ENCODE data around the gene DTX3.

DTX3 gene

DNA sequence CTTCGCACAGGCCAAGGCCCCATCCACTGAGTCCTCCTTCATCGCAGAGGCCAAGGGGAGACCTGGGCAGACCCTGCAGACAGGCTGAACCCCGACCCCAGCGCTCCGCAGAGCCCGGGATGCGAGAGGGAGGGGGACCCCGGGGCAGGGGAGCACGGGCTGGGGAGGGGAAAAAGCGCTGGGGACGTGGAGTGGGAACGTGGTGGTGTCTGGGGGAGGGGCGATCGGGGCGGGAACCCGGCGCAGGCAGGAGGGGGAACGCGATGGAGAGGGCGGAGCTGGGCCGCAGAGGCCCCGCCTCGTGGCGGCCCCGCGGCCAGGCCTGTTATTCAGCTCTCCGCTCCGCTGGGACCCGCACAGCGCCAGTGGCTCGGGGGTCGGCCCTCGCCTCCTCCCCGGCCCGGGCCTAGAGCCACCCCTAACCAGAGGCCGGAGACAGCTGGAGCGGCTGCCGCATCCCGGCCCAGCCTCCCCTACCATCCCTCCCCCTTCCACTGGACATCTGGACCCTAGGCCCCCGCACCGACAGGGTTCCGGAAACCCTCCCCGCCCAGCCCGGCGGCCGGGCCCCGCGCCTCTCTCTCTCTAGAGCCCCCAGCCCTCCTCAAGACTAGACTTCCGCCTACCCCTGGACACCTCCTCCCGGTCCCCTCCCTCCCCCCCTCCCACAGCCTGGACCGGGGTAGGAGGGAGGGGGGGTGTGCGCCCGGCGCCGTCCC, 6.6 kb downstream of the DTX3 start, which contains the start of gene ARHGEF25 (continued):
- TF ChIP-seq, protein P1, sequence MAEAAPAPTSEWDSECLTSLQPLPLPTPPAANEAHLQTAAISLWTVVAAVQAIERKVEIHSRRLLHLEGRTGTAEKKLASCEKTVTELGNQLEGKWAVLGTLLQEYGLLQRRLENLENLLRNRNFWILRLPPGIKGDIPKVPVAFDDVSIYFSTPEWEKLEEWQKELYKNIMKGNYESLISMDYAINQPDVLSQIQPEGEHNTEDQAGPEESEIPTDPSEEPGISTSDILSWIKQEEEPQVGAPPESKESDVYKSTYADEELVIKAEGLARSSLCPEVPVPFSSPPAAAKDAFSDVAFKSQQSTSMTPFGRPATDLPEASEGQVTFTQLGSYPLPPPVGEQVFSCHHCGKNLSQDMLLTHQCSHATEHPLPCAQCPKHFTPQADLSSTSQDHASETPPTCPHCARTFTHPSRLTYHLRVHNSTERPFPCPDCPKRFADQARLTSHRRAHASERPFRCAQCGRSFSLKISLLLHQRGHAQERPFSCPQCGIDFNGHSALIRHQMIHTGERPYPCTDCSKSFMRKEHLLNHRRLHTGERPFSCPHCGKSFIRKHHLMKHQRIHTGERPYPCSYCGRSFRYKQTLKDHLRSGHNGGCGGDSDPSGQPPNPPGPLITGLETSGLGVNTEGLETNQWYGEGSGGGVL (tag by site-specific recombination; IDR thresholded peaks at IDR 0.05): peak; percentile 92
- TF ChIP-seq, protein P2, sequence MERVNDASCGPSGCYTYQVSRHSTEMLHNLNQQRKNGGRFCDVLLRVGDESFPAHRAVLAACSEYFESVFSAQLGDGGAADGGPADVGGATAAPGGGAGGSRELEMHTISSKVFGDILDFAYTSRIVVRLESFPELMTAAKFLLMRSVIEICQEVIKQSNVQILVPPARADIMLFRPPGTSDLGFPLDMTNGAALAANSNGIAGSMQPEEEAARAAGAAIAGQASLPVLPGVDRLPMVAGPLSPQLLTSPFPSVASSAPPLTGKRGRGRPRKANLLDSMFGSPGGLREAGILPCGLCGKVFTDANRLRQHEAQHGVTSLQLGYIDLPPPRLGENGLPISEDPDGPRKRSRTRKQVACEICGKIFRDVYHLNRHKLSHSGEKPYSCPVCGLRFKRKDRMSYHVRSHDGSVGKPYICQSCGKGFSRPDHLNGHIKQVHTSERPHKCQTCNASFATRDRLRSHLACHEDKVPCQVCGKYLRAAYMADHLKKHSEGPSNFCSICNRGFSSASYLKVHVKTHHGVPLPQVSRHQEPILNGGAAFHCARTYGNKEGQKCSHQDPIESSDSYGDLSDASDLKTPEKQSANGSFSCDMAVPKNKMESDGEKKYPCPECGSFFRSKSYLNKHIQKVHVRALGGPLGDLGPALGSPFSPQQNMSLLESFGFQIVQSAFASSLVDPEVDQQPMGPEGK (tag by site-specific recombination; IDR thresholded peaks at IDR 0.05): peak; percentile 91
- TF ChIP-seq ZNF777 (tag by site-specific recombination; IDR thresholded peaks at IDR 0.05; ENCODE audit: borderline replicate concordance) (no peak), ZNF621 (tag by site-specific recombination; IDR thresholded peaks at IDR 0.05) (no peak), ZNF121 (tag by site-specific recombination; IDR thresholded peaks at IDR 0.05) (no peak), MZF1 (tag by site-specific recombination; IDR thresholded peaks at IDR 0.05; ENCODE audit: borderline replicate concordance) (no peak; the same call in 1 of the 2 replicates), ZNF223 (tag by site-specific recombination; IDR thresholded peaks at IDR 0.05) (no peak), ZNF211 (tag by site-specific recombination; IDR thresholded peaks at IDR 0.05; ENCODE audit: low read depth) (no peak), ZNF335 (tag by site-specific recombination; conservative IDR thresholded peaks at IDR 0.05) (peak; percentile 85), RBAK (tag by site-specific recombination; IDR thresholded peaks at IDR 0.05) (no peak), KLF16 (tag by site-specific recombination; IDR thresholded peaks at IDR 0.05) (peak; percentile 81; the same call in 1 of the 2 replicates), ZNF830 (tag by site-specific recombination; IDR thresholded peaks at IDR 0.05; ENCODE audit: low read depth) (no peak), BCL11A (tag by site-specific recombination; IDR thresholded peaks at IDR 0.05; ENCODE audit: low read depth) (0 out of 2 replicates have a peak, but pooled peaks have one; percentile 62), ZNF426 (tag by site-specific recombination; IDR thresholded peaks at IDR 0.05) (no peak), GFI1B (tag by site-specific recombination; IDR thresholded peaks at IDR 0.05) (no peak), KLF8 (tag by site-specific recombination; IDR thresholded peaks at IDR 0.05) (peak; percentile 48; the same call in 1 of the 2 replicates)
- TF ChIP-seq, protein P3, sequence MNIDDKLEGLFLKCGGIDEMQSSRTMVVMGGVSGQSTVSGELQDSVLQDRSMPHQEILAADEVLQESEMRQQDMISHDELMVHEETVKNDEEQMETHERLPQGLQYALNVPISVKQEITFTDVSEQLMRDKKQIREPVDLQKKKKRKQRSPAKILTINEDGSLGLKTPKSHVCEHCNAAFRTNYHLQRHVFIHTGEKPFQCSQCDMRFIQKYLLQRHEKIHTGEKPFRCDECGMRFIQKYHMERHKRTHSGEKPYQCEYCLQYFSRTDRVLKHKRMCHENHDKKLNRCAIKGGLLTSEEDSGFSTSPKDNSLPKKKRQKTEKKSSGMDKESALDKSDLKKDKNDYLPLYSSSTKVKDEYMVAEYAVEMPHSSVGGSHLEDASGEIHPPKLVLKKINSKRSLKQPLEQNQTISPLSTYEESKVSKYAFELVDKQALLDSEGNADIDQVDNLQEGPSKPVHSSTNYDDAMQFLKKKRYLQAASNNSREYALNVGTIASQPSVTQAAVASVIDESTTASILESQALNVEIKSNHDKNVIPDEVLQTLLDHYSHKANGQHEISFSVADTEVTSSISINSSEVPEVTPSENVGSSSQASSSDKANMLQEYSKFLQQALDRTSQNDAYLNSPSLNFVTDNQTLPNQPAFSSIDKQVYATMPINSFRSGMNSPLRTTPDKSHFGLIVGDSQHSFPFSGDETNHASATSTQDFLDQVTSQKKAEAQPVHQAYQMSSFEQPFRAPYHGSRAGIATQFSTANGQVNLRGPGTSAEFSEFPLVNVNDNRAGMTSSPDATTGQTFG (tag by site-specific recombination; IDR thresholded peaks at IDR 0.05; ENCODE audit: borderline replicate concordance): no peak
- TF ChIP-seq, protein P4, sequence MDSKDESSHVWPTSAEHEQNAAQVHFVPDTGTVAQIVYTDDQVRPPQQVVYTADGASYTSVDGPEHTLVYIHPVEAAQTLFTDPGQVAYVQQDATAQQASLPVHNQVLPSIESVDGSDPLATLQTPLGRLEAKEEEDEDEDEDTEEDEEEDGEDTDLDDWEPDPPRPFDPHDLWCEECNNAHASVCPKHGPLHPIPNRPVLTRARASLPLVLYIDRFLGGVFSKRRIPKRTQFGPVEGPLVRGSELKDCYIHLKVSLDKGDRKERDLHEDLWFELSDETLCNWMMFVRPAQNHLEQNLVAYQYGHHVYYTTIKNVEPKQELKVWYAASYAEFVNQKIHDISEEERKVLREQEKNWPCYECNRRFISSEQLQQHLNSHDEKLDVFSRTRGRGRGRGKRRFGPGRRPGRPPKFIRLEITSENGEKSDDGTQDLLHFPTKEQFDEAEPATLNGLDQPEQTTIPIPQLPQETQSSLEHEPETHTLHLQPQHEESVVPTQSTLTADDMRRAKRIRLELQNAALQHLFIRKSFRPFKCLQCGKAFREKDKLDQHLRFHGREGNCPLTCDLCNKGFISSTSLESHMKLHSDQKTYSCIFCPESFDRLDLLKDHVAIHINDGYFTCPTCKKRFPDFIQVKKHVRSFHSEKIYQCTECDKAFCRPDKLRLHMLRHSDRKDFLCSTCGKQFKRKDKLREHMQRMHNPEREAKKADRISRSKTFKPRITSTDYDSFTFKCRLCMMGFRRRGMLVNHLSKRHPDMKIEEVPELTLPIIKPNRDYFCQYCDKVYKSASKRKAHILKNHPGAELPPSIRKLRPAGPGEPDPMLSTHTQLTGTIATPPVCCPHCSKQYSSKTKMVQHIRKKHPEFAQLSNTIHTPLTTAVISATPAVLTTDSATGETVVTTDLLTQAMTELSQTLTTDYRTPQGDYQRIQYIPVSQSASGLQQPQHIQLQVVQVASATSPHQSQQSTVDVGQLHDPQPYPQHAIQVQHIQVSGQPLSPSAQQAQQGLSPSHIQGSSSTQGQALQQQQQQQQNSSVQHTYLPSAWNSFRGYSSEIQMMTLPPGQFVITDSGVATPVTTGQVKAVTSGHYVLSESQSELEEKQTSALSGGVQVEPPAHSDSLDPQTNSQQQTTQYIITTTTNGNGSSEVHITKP (tag by site-specific recombination; IDR thresholded peaks at IDR 0.05): peak; percentile 67
- TF ChIP-seq, protein P5, sequence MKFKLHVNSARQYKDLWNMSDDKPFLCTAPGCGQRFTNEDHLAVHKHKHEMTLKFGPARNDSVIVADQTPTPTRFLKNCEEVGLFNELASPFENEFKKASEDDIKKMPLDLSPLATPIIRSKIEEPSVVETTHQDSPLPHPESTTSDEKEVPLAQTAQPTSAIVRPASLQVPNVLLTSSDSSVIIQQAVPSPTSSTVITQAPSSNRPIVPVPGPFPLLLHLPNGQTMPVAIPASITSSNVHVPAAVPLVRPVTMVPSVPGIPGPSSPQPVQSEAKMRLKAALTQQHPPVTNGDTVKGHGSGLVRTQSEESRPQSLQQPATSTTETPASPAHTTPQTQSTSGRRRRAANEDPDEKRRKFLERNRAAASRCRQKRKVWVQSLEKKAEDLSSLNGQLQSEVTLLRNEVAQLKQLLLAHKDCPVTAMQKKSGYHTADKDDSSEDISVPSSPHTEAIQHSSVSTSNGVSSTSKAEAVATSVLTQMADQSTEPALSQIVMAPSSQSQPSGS (tag by site-specific recombination; IDR thresholded peaks at IDR 0.05; ENCODE audit: low read depth): no peak
- TF ChIP-seq, protein P6, sequence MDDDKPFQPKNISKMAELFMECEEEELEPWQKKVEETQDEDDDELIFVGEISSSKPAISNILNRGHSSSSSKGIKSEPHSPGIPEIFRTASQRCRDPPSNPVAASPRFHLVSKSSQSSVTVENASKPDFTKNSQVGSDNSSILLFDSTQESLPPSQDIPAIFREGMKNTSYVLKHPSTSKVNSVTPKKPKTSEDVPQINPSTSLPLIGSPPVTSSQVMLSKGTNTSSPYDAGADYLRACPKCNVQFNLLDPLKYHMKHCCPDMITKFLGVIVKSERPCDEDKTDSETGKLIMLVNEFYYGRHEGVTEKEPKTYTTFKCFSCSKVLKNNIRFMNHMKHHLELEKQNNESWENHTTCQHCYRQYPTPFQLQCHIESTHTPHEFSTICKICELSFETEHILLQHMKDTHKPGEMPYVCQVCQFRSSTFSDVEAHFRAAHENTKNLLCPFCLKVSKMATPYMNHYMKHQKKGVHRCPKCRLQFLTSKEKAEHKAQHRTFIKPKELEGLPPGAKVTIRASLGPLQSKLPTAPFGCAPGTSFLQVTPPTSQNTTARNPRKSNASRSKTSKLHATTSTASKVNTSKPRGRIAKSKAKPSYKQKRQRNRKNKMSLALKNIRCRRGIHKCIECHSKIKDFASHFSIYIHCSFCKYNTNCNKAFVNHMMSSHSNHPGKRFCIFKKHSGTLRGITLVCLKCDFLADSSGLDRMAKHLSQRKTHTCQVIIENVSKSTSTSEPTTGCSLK (tag by site-specific recombination; IDR thresholded peaks at IDR 0.05): no peak
- TF ChIP-seq, protein P7, sequence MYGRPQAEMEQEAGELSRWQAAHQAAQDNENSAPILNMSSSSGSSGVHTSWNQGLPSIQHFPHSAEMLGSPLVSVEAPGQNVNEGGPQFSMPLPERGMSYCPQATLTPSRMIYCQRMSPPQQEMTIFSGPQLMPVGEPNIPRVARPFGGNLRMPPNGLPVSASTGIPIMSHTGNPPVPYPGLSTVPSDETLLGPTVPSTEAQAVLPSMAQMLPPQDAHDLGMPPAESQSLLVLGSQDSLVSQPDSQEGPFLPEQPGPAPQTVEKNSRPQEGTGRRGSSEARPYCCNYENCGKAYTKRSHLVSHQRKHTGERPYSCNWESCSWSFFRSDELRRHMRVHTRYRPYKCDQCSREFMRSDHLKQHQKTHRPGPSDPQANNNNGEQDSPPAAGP (tag by site-specific recombination; IDR thresholded peaks at IDR 0.05): peak; percentile 89
